Right lobe of liver (tissue), 4 donors: Measurements from ENCODE around the gene CACNA1D.

Experiments
- POLR2A ChIP-seq: fragments of 450-650 bp; IDR thresholded peaks from one replicate; pipeline ENCODE4 v1.6.1; 2017; ENCODE audit warnings: antibody characterized with exemption, mild to moderate bottlenecking
- TF ChIP-seq, protein P1 (sequence below), 4 donors: fragments of 200-600 bp in 3 of 4; fragments of 450-650 bp in 1 of 4; IDR thresholded peaks; one replicate each; pipeline versions ENCODE4 v1.5.1 to v1.8.0; 2016 to 2022; ENCODE audit warnings: antibody characterized with exemption in 4 of 4, mild to moderate bottlenecking in 2 of 4
- donor health status: DM: no; HTN: no; CAD: no.
- donor health status: DM: no; HTN: no; CAD: no.
- donor health status: DM: no; HTN: yes; CAD: no.

DNA sequence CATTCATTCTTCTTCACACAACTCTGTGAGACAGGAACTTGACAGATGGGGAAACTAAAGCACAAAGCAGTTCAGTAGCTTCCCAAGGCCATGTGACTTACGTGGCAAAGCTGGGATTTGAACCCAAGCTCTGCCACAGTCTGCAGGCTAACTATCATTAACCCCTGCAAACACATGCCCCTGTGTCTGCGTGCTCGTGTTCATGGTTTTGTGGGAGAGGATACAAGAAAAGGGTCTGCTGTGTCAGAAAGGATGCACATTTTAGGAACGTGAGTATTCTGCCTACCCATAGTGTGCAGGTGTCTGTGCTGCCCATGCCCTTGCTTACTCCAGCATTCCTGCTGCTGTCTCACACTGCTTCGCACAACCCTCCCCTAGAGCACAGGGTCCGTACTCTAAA lies 214.8 kb downstream of the CACNA1D start:
- no peak for TF ChIP-seq POLR2A
- TF ChIP-seq, protein P1, sequence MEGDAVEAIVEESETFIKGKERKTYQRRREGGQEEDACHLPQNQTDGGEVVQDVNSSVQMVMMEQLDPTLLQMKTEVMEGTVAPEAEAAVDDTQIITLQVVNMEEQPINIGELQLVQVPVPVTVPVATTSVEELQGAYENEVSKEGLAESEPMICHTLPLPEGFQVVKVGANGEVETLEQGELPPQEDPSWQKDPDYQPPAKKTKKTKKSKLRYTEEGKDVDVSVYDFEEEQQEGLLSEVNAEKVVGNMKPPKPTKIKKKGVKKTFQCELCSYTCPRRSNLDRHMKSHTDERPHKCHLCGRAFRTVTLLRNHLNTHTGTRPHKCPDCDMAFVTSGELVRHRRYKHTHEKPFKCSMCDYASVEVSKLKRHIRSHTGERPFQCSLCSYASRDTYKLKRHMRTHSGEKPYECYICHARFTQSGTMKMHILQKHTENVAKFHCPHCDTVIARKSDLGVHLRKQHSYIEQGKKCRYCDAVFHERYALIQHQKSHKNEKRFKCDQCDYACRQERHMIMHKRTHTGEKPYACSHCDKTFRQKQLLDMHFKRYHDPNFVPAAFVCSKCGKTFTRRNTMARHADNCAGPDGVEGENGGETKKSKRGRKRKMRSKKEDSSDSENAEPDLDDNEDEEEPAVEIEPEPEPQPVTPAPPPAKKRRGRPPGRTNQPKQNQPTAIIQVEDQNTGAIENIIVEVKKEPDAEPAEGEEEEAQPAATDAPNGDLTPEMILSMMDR (IDR thresholded peaks at IDR 0.05): no peak
